Jurkat, Clone E6-1 (cell line): Measurements from ENCODE around the gene CIC.
"Not testable (repeated sequence)": the region's sequence is repeated elsewhere in the genome, so short reads cannot be mapped to it uniquely, and the experiment has no call there.

Experiments used
- DNase-seq: peaks from one replicate; pipeline ENCODE4 v3.0.0-alpha.2; 2011; ENCODE audit warnings: low read depth, low spot score
- H3K4me3 ChIP-seq: 2 replicates; pipeline ENCODE4 v1.5.1; 2011; ENCODE audit warnings: mild to moderate bottlenecking, low read length, control low read depth, moderate library complexity

Gene CIC

GRCh38 chr19:42253245-42254088, 15.6 kb upstream of the CIC start:
- no peak for DNase-seq

DNA sequence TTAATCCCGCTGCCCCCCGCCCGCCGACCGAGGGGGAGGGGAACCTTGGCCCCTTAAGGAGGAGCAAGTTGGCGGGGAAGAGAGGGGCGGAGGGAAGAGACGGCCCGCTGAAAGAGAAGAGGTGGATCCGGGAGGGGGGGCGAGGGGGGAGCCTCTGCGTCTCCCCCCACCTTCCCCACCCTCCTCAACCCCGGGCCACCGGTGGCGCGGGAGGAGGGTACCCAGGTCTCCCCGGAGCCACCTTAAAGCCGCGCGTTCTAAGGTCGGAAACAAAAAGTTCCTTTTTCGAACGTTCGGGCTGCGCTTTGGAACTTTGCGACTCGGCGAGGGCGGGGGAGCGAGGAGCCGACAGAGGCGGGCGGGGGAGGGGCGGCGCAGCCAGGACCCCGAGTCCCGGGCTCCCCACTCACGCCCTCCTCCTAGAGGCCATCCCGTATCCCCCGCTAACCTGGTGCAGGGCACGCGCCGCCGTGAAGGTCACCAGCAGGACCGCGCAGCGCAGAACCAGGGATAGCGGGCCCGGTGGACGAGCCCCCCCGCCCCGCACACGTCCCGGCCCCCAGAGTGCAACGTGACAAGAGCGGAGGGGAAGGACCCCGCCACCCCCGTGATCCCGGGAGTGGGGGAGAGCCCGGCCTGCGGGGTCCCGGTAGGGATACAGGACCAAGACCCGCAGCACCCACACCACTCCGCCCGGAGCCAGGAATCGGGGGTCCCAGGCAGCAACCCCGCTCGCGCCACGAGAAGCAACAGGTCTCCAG, 14.8 kb upstream of the CIC start:
- H3K4me3 ChIP-seq, result peak overlapping the region; percentile 83
- DNase-seq, result peak; percentile 70

More at GRCh38 chr19:42253245-42254088, 15.6 kb upstream of the CIC start:
- peak overlapping the region; percentile 83 for H3K4me3 ChIP-seq

- DNase-seq, result peak; percentile 71
Measured at GRCh38 chr19:42254850-42255765, 13.9 kb upstream of the CIC start, which contains the start of gene ERF. Gene ERF, minus strand, starts transcription at chr19:42255128. Its CDS starts 129 bp downstream, at chr19:42254999.

GRCh38 chr19:42255766-42256745, 13.0 kb upstream of the CIC start:
- DNase-seq, result no peak

More at GRCh38 chr19:42254850-42255765, 13.9 kb upstream of the CIC start, which contains the start of gene ERF:
- peak within 1 kb of the TSS; percentile 83 for H3K4me3 ChIP-seq

DNA sequence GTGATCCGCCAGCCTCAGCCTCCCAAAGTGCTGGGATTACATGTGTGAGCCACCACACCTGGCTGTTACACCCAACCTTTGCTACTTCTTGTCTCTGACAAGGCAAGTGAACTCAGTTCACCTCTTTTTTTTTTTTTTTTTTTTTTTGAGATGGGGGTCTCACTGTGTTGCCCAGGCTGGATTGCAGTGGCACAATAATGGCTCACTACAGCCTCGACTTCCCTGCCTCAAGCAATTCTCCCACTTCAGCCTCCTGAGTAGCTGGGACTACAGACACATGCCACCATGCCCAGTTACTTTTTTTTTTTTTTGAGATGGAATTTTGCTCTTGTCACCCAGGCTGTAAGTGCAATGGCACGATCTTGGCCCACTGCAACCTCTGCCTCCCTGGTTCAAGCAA, 11.2 kb upstream of the CIC start:
- DNase-seq, H3K4me3 ChIP-seq: not testable (repeated sequence)

More at GRCh38 chr19:42255766-42256745, 13.0 kb upstream of the CIC start:
- H3K4me3 ChIP-seq, result peak overlapping the region; percentile 61

- H3K4me3 ChIP-seq, result no peak overlapping the region
- DNase-seq, result no peak
Measured at GRCh38 chr19:42261763-42262162, 7.3 kb upstream of the CIC start.

GRCh38 chr19:42266105-42266504, 2.9 kb upstream of the CIC start:
- not testable (repeated sequence) for DNase-seq, H3K4me3 ChIP-seq

DNA sequence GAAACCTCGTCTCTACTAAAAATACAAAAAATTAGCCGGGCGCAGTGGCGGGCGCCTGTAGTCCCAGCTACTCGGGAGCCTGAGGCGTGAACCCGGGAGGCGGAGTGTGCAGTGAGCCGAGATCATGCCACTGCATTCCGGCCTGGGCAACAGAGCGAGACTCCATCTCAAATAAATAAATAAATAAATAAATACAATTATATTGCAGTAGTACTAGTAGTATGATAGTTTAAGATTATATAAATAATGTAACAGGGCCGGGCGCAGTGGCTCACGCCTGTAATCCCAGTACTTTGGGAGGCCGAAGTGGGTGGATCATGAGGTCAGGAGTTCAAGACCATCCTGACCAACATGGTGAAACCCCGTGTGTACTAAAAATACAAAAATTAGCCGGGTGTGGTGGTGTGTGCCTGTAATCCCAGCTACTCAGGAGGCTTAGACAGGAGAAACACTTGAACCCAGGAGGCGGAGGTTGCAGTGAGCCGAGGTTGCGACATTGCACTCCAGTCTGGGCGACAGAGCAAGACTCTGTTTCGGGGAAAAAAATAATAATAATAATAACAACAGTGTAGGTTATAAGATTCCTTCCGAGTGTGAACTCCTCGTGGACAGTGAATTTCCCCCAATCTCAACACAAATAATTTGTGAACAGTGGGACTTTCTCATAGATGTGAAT, 2.0 kb upstream of the CIC start:
- not testable (repeated sequence) for H3K4me3 ChIP-seq, DNase-seq

GRCh38 chr19:42267644-42268141, 1.4 kb upstream of the CIC start:
- no peak for DNase-seq
- H3K4me3 ChIP-seq, result peak overlapping the region; percentile 53

DNA sequence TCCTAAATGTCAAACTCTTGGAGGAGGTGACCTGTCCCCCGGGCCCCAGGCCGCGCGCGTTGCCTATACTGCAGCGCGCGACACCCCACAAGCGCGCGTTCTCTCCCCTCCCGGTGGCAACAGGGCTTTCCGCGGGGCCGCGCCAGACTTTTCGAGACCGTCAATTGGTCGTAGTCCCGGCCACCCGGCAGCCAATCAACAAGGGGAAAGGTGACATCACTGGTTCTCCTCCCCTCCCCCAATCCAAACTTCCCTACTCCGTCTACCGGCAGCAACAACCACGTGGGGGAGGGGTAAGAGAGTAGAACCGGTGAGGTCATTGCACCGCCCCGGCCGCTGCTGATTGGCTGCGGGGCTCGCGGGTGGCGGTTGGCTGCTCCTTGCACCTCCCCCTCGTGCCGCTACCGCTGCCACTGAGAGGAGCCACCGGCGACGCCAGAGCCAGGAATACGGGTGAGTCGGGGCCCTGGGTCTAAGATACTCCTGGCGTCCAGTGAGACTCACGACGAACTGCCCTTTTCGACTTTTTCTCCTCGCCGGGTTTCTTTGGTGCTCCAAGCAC, 829 bp upstream of the CIC start:
- peak overlapping the region; percentile 53 for H3K4me3 ChIP-seq
- DNase-seq, result peak; percentile 100

GRCh38 chr19:42269478-42270345, 660 bp downstream of the CIC start:
- H3K4me3 ChIP-seq, result peak overlapping the region; percentile 53
- no peak for DNase-seq

DNA sequence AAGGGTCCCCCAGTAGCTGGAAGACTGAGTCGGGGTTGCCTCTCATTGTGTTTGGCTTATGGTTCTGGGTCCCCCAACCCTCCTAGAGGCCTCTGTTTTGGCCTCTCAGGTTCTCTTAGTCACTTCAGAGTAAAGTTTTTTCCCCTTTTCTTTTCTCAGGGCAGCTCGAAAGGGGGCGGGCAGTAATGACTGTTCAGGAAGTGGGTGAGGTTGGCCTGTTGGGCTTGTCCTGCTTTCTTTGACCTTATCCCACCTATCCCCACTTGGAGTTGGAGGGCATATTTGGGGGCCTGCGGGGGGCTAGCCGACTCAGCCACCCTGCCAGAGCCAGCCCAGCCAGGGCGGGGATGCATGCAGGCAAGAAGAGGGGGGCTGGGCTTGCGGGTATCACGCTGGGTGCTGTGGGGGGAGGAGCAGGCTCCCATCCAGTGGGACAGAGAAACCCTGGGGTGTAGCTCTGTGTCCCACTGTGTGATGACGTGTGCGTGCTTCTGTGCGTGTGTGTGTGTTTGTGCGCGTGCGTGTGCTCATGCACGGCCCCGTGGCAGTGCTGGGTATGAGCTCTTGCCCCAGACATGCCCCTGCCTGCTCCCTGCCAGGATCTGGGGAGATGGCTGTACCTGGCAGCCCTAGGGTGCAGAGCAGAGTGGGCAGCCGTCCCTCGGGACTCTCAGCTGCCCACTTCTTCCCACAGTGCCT, 1.4 kb downstream of the CIC start:
- peak overlapping the region; percentile 53 for H3K4me3 ChIP-seq
- no peak for DNase-seq

DNA sequence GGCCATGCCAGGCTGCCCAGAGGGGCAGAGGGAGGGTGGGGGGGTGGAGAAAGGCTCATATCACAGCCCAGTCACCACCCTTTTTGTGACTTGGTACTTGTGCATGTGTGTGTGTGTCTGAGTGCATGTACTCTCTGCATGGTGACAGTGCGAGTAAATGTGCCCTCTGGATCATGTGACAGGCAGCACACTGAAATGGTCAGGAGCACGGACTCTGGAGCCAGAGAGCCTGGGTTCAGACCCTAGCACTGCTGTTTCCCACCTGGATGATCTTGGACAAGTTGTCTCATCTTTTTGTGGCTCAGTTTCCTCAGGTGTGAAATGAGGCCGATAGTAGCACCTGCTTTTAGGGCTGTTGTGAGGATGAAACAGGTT, 2.0 kb downstream of the CIC start:
- peak overlapping the region; percentile 53 for H3K4me3 ChIP-seq
- DNase-seq, result no peak

DNA sequence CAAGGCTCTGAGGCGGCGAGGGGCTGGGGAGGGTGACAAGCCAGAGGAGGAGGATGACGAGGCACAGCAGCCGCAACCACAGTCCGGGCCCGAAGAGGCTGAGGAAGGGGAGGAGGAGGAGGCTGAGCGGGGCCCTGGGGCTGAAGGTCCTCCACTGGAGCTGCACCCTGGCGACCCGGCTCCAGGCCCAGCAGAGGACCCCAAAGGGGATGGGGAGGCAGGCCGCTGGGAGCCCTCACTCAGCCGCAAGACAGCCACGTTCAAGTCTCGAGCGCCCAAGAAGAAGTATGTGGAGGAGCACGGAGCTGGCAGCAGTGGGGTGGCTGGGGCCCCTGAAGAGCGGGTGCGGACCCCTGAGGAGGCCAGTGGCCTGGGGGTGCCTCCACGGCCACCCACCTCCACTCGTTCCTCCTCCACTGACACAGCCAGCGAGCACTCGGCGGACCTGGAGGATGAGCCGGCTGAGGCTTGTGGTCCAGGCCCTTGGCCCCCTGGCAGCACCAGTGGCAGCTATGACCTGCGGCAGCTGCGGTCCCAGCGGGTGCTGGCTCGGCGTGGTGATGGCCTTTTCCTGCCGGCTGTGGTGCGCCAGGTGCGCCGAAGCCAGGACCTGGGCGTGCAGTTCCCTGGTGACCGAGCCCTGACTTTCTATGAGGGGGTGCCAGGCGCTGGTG, 2.9 kb downstream of the CIC start:
- no peak for DNase-seq

DNA sequence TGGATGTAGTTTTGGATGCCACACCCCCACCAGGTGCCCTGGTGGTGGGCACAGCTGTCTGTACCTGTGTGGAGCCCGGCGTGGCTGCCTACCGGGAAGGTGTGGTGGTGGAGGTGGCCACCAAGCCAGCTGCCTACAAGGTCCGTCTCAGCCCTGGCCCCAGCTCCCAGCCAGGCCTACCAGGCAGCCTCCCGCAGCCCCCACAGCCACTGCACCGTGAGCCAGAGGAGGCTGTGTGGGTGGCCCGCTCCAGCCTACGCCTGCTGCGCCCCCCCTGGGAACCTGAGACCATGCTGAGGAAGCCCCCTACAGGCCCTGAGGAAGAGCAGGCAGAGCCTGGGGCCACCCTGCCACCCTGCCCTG, 3.5 kb downstream of the CIC start:
- DNase-seq, result no peak

More for the DNA sequence above, 2.9 kb downstream of the CIC start:
- H3K4me3 ChIP-seq, result no peak overlapping the region

More for the DNA sequence above, 3.5 kb downstream of the CIC start:
- no peak overlapping the region for H3K4me3 ChIP-seq
